GM12801 (cell line): ENCODE results near the gene FGG.

Source experiments
- CTCF ChIP-seq: IDR thresholded peaks from one replicate; pipeline ENCODE4 v1.5.1; 2011; ENCODE audit warnings: control low read depth; ENCODE audit not compliant: insufficient read length; ENCODE audit errors: extremely low read depth

Gene FGG

GRCh38 chr4:154589296-154590197 lies 22.9 kb downstream of the FGG start:
- no peak for TF ChIP-seq CTCF

GRCh38 chr4:154588198-154588597 lies 24.3 kb downstream of the FGG start:
- no peak for TF ChIP-seq CTCF

- TF ChIP-seq CTCF = no peak
These were observed 26.0 kb downstream of the FGG start for GRCh38 chr4:154586296-154587033.

- TF ChIP-seq CTCF = no peak
These were observed 27.0 kb downstream of the FGG start for GRCh38 chr4:154585369-154586018.

- no peak for TF ChIP-seq CTCF
These were observed 28.2 kb downstream of the FGG start for GRCh38 chr4:154584259-154584658.

- TF ChIP-seq CTCF = no peak
These were observed 28.8 kb downstream of the FGG start for GRCh38 chr4:154583677-154584076.

GRCh38 chr4:154583230-154583629 lies 29.2 kb downstream of the FGG start:
- TF ChIP-seq CTCF = no peak
